WTC11 (cell line): ENCODE results near the gene RPL13A. TPM values are rescaled to one million over a fixed set of nuclear protein-coding genes. Genes with fewer than 3 reads are reported as not detected.

Source experiments
- ATAC-seq: fragments of 200-7000 bp; cut with Tn5 transposase; 2 replicates; pipeline ENCODE4 v1.10.0; 2021; ENCODE audit warnings: mild to moderate bottlenecking, moderate library complexity
- CTCF ChIA-PET: fragments of 300-600 bp; sonication (Branson Sonifier 250); formaldehyde crosslinking; loops from one replicate; lab custom pipeline; 2021; ENCODE audit warnings: antibody characterized with exemption; lab: Charles Lee
- POLR2A ChIA-PET: fragments of 350-600 bp; sonication (Branson Sonifier 250); formaldehyde crosslinking; loops from one replicate; lab custom pipeline; 2021; ENCODE audit warnings: antibody characterized with exemption; lab: Charles Lee
- DNase-seq: peaks from one replicate; pipeline ENCODE4 v3.0.0; 2021; ENCODE audit warnings: low spot score
- H3K27ac Mint-ChIP-seq: 2 replicates; pipeline ENCODE4 v1.8.0; 2021; ENCODE audit warnings: mixed read lengths
- H3K27me3 Mint-ChIP-seq: 2 replicates; pipeline ENCODE4 v1.8.0; 2021; ENCODE audit warnings: low read depth, mild to moderate bottlenecking, moderate library complexity, mixed read lengths
- H3K36me3 Mint-ChIP-seq: 2 replicates; pipeline ENCODE4 v1.8.0; 2021; ENCODE audit warnings: mixed read lengths
- H3K4me1 Mint-ChIP-seq: 2 replicates; pipeline ENCODE4 v1.8.0; 2022; ENCODE audit warnings: mixed read lengths
- H3K4me3 Mint-ChIP-seq: 2 replicates; pipeline ENCODE4 v1.8.0; 2021; ENCODE audit warnings: mild to moderate bottlenecking, moderate library complexity, mixed read lengths
- H3K9me3 Mint-ChIP-seq: 2 replicates; pipeline ENCODE4 v1.8.0; 2021; ENCODE audit warnings: mixed read lengths
- ATF1 ChIP-seq: sonication (generic); formaldehyde crosslinking; IDR thresholded peaks from 2 replicates; pipeline ENCODE4 v1.8.1; 2023; ENCODE audit warnings: mild to moderate bottlenecking, moderate library complexity, missing genetic modification reagents
- CREM ChIP-seq: sonication (generic); formaldehyde crosslinking; IDR thresholded peaks from 2 replicates; pipeline ENCODE4 v1.8.1; 2022; ENCODE audit warnings: mild to moderate bottlenecking, missing genetic modification reagents, moderate library complexity
- E2F4 ChIP-seq: sonication (generic); formaldehyde crosslinking; IDR thresholded peaks from 2 replicates; pipeline ENCODE4 v1.8.1; 2022; ENCODE audit warnings: low read depth, mild to moderate bottlenecking, moderate library complexity, missing genetic modification reagents, borderline replicate concordance
- EMX1 ChIP-seq: fragments of 250-450 bp; sonication (Bioruptor Pico); IDR thresholded peaks from 2 replicates; pipeline ENCODE4 v1.8.0; 2021; ENCODE audit warnings: mild to moderate bottlenecking
- ESRRA ChIP-seq: sonication (generic); formaldehyde crosslinking; IDR thresholded peaks from 2 replicates; pipeline ENCODE4 v1.8.1; 2022; ENCODE audit warnings: mild to moderate bottlenecking, missing genetic modification reagents, borderline replicate concordance
- FOXK1 ChIP-seq: sonication (generic); formaldehyde crosslinking; IDR thresholded peaks from 2 replicates; pipeline ENCODE4 v1.8.0; 2022; ENCODE audit warnings: mild to moderate bottlenecking, moderate library complexity, missing genetic modification reagents
- IRF2 ChIP-seq: sonication (generic); formaldehyde crosslinking; IDR thresholded peaks from 2 replicates; pipeline ENCODE4 v1.8.0; 2022; ENCODE audit warnings: low read depth, missing genetic modification reagents, borderline replicate concordance
- MAX ChIP-seq: sonication (generic); formaldehyde crosslinking; IDR thresholded peaks from 2 replicates; pipeline ENCODE4 v1.8.0; 2022; ENCODE audit warnings: mild to moderate bottlenecking, missing genetic modification reagents
- MYBL2 ChIP-seq: sonication (generic); formaldehyde crosslinking; IDR thresholded peaks from 2 replicates; pipeline ENCODE4 v1.8.1; 2023; ENCODE audit warnings: mild to moderate bottlenecking, moderate library complexity, missing genetic modification reagents
- NFATC4 ChIP-seq: fragments of 250-450 bp; sonication (Bioruptor Pico); IDR thresholded peaks from 2 replicates; pipeline ENCODE4 v1.9.0; 2021; ENCODE audit warnings: mild to moderate bottlenecking
- NFE2L1 ChIP-seq: sonication (generic); formaldehyde crosslinking; IDR thresholded peaks from 2 replicates; pipeline ENCODE4 v1.8.1; 2023; ENCODE audit warnings: missing genetic modification reagents
- NR2C2 ChIP-seq: sonication (generic); formaldehyde crosslinking; IDR thresholded peaks from 2 replicates; pipeline ENCODE4 v1.8.0; 2022; ENCODE audit warnings: mild to moderate bottlenecking, missing genetic modification reagents
- PREB ChIP-seq: sonication (generic); formaldehyde crosslinking; IDR thresholded peaks from 2 replicates; pipeline ENCODE4 v1.8.1; 2022; ENCODE audit warnings: mild to moderate bottlenecking, missing genetic modification reagents, moderate library complexity, borderline replicate concordance
- PRRX2 ChIP-seq: fragments of 250-450 bp; sonication (Bioruptor Pico); IDR thresholded peaks from 2 replicates; pipeline ENCODE4 v1.8.0; 2021; ENCODE audit warnings: mild to moderate bottlenecking
- SOX15 ChIP-seq: fragments of 250-450 bp; sonication (Bioruptor Pico); IDR thresholded peaks from 2 replicates; pipeline ENCODE4 v1.9.0; 2021; ENCODE audit warnings: mild to moderate bottlenecking
- TEAD1 ChIP-seq: sonication (generic); formaldehyde crosslinking; IDR thresholded peaks from 2 replicates; pipeline ENCODE4 v1.8.0; 2022; ENCODE audit warnings: mild to moderate bottlenecking, missing genetic modification reagents
- ZBTB43 ChIP-seq: sonication (generic); formaldehyde crosslinking; IDR thresholded peaks from 2 replicates; pipeline ENCODE4 v1.8.1; 2023; ENCODE audit warnings: mild to moderate bottlenecking, missing genetic modification reagents
- ZMAT4 ChIP-seq: fragments of 250-450 bp; sonication (Bioruptor Pico); IDR thresholded peaks from 2 replicates; pipeline ENCODE4 v1.9.0; 2021; ENCODE audit warnings: mild to moderate bottlenecking
- ZNF121 ChIP-seq: sonication (generic); formaldehyde crosslinking; IDR thresholded peaks from 2 replicates; pipeline ENCODE4 v1.8.0; 2023; ENCODE audit warnings: missing genetic modification reagents
- ZNF138 ChIP-seq: sonication (generic); formaldehyde crosslinking; conservative IDR thresholded peaks from 2 replicates; pipeline ENCODE4 v1.8.1; 2022; ENCODE audit warnings: mild to moderate bottlenecking, moderate library complexity, missing genetic modification reagents
- ZNF232 ChIP-seq: sonication (generic); formaldehyde crosslinking; IDR thresholded peaks from 2 replicates; pipeline ENCODE4 v1.8.0; 2022; ENCODE audit warnings: mild to moderate bottlenecking, missing genetic modification reagents
- ZNF416 ChIP-seq: fragments of 250-450 bp; sonication (Bioruptor Pico); IDR thresholded peaks from 2 replicates; pipeline ENCODE4 v1.9.0; 2021; ENCODE audit warnings: mild to moderate bottlenecking, inconsistent platforms
- ZNF671 ChIP-seq: fragments of 250-450 bp; sonication (Bioruptor Pico); IDR thresholded peaks from 2 replicates; pipeline ENCODE4 v1.8.0; 2021; ENCODE audit warnings: mild to moderate bottlenecking
- total RNA-seq: library from RNA; stranded (reverse); gene quantifications from 3 replicates; pipeline ENCODE4 v1.2.3, GENCODE V29; 2021
- TF ChIP-seq, protein P1 (sequence below): sonication (generic); formaldehyde crosslinking; IDR thresholded peaks from 2 replicates; pipeline ENCODE4 v1.8.0; 2022; ENCODE audit warnings: mild to moderate bottlenecking, missing genetic modification reagents
- TF ChIP-seq, protein P2 (sequence below): sonication (generic); formaldehyde crosslinking; IDR thresholded peaks from 2 replicates; pipeline ENCODE4 v1.8.0; 2023; ENCODE audit warnings: missing genetic modification reagents
- TF ChIP-seq, protein P3 (sequence below): sonication (generic); formaldehyde crosslinking; IDR thresholded peaks from 2 replicates; pipeline ENCODE4 v1.8.1; 2023; ENCODE audit warnings: mild to moderate bottlenecking, missing genetic modification reagents, moderate library complexity
- TF ChIP-seq, protein P4 (sequence below): fragments of 250-450 bp; sonication (Bioruptor Pico); IDR thresholded peaks from 2 replicates; pipeline ENCODE4 v1.9.0; 2021; ENCODE audit warnings: mild to moderate bottlenecking

RPL13A gene
- total RNA-seq, 1 experiment from 2014 or later: 3,861 TPM

- TF ChIP-seq ATF1 (CRISPR knock-in tag) (0 out of 2 replicates have a peak, but pooled peaks have one; percentile 19), ZNF416 (CRISPR knock-in tag) (no peak)
Observed at GRCh38 chr19:49489601-49490167, 2.3 kb downstream of the RPL13A start (continued).

GRCh38 chr19:49490287-49491029 lies 3.0 kb downstream of the RPL13A start:
- Mint-ChIP-seq H3K27ac (peak overlapping the region; percentile 96), H3K4me1 (peaks cover 25% of the 10 kb centered on the region), H3K36me3 (peaks cover 55% of the 10 kb centered on the region), H3K4me3 (peak overlapping the region; percentile 97), H3K27me3 (peaks cover 6% of the 10 kb centered on the region; the same call in 1 of the 2 replicates), H3K9me3 (no peaks in the 10 kb centered on the region)
- DNase-seq: no peak
- ChIA-PET CTCF (no interaction called here), POLR2A (interaction anchor here (0.7 kb wide), 1 partner anchor 49 kb away, joined by 4 read pairs; the partner anchor contains the start of gene SLC17A7)
- ATAC-seq: no peak
- TF ChIP-seq PREB (no peak), PRRX2 (CRISPR knock-in tag) (no peak; the same call in 1 of the 2 replicates), TEAD1 (CRISPR knock-in tag) (no peak), E2F4 (CRISPR knock-in tag) (no peak), NR2C2 (CRISPR knock-in tag) (no peak), ZMAT4 (CRISPR knock-in tag) (no peak), ZNF232 (CRISPR knock-in tag) (no peak), ZBTB43 (CRISPR knock-in tag) (no peak), EMX1 (CRISPR knock-in tag) (0 out of 2 replicates have a peak, but pooled peaks have one; percentile 4), ZNF138 (CRISPR knock-in tag) (no peak), NFE2L1 (CRISPR knock-in tag) (no peak), MYBL2 (CRISPR knock-in tag) (no peak), ZNF121 (CRISPR knock-in tag) (no peak), ESRRA (CRISPR knock-in tag) (no peak), CREM (CRISPR knock-in tag) (no peak), MAX (CRISPR knock-in tag) (no peak), NFATC4 (CRISPR knock-in tag) (peak; percentile 72), ZNF416 (CRISPR knock-in tag) (peak; percentile 51; the same call in 1 of the 2 replicates), FOXK1 (CRISPR knock-in tag) (no peak), IRF2 (no peak), ZNF671 (CRISPR knock-in tag) (peak; percentile 75), SOX15 (CRISPR knock-in tag) (no peak)
- TF ChIP-seq, protein P1, sequence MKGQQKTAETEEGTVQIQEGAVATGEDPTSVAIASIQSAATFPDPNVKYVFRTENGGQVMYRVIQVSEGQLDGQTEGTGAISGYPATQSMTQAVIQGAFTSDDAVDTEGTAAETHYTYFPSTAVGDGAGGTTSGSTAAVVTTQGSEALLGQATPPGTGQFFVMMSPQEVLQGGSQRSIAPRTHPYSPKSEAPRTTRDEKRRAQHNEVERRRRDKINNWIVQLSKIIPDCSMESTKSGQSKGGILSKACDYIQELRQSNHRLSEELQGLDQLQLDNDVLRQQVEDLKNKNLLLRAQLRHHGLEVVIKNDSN (CRISPR knock-in tag): no peak
- TF ChIP-seq, protein P2, sequence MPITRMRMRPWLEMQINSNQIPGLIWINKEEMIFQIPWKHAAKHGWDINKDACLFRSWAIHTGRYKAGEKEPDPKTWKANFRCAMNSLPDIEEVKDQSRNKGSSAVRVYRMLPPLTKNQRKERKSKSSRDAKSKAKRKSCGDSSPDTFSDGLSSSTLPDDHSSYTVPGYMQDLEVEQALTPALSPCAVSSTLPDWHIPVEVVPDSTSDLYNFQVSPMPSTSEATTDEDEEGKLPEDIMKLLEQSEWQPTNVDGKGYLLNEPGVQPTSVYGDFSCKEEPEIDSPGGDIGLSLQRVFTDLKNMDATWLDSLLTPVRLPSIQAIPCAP (CRISPR knock-in tag): no peak
- TF ChIP-seq, protein P3, sequence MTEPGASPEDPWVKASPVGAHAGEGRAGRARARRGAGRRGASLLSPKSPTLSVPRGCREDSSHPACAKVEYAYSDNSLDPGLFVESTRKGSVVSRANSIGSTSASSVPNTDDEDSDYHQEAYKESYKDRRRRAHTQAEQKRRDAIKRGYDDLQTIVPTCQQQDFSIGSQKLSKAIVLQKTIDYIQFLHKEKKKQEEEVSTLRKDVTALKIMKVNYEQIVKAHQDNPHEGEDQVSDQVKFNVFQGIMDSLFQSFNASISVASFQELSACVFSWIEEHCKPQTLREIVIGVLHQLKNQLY: no peak
- TF ChIP-seq, protein P4, sequence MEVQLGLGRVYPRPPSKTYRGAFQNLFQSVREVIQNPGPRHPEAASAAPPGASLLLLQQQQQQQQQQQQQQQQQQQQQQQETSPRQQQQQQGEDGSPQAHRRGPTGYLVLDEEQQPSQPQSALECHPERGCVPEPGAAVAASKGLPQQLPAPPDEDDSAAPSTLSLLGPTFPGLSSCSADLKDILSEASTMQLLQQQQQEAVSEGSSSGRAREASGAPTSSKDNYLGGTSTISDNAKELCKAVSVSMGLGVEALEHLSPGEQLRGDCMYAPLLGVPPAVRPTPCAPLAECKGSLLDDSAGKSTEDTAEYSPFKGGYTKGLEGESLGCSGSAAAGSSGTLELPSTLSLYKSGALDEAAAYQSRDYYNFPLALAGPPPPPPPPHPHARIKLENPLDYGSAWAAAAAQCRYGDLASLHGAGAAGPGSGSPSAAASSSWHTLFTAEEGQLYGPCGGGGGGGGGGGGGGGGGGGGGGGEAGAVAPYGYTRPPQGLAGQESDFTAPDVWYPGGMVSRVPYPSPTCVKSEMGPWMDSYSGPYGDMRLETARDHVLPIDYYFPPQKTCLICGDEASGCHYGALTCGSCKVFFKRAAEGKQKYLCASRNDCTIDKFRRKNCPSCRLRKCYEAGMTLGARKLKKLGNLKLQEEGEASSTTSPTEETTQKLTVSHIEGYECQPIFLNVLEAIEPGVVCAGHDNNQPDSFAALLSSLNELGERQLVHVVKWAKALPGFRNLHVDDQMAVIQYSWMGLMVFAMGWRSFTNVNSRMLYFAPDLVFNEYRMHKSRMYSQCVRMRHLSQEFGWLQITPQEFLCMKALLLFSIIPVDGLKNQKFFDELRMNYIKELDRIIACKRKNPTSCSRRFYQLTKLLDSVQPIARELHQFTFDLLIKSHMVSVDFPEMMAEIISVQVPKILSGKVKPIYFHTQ (CRISPR knock-in tag): peak; percentile 84; the same call in 1 of the 2 replicates
